Measurements from ENCODE around the gene GPS1.

The GPS1 gene

DNA sequence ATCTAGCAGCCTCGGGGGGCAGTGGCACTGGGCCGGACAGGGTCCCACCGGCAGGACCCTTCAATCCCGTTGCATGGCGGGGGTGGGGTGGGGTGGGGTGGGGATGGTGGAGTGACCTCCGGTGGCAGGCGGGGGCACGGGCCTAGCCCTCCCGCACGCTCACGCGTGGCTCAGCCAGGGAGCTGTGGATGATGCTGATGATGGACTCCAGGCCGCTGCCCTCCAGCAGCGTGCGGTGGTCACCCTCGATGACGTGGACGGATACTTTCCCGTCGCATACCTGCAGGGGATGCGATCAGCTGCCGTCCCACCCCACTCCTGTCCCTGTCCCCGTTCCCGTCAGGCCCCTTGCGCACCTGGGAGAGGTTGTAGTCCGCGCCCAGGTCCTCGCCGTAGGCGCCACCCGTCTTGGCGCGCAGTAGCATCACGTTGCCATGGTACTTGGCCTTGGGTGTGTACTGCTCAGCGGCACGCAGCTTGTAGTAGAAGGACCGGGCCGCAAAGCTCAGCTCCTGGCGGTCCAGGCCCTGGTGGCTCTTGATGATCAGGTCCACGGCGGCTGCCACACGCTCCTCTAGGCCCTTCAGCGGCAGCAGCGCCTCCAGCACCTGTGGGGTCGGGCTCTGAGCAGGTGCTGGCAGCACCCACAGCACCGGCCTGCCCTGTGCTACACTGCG is 27.4 kb downstream of the GPS1 start:
- no peaks in the 10 kb centered on the region for H3K27me3 ChIP-seq (ENCODE audit: control insufficient read depth in 1 of 2, insufficient read depth in 2 of 2, low read length in 2 of 2)
- H3K4me3 ChIP-seq (ENCODE audit: low read depth in 1 of 2, low read length in 2 of 2): no peak overlapping the region
- H3K27ac ChIP-seq (ENCODE audit: low read depth, low read length): no peak overlapping the region
- no peak overlapping the region for H3K9ac ChIP-seq (ENCODE audit: low read length)
- no peaks in the 10 kb centered on the region for H3K9me3 ChIP-seq (ENCODE audit: low read length)
- H3K36me3 ChIP-seq (ENCODE audit: insufficient read depth, low read length): no peaks in the 10 kb centered on the region
- no peaks in the 10 kb centered on the region for H3K4me1 ChIP-seq (ENCODE audit: insufficient read depth, low read length)

DNA sequence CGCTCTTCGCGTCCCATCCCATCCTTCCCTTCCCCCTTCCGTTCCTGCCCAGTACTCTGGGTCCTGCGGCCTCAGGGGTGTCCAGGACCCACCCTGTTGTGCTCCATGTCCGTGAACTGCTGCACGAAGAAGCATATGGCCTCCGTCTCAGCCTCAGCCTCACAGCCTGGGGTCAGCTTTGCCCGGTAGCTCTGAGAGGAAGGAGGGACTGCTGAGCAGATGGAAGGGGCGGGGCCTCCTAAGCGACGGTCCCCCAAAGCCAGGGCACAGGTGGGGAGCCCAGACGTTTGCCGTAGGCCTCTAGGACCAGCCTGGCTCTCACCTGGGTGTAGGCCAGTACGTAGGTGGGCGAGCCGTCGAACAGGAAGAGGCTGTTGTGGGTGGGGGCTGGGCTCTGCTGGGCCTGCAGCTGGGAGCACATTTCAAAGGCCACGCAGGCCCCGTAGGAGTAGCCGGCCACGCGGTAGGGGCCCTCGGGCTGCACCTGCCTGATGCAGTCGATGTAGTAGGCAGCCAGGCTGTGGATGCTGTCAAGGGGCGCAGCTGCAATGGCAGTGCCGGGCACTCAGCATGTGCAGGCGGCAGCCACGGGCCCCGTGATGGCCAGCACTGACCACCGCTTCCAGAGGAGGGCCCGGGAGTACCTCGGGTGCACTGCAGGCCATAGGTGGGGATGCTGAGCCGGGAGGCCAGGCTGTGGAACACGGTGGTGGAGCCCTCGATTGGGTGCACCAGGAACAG is 28.5 kb downstream of the GPS1 start:
- H3K36me3 ChIP-seq (ENCODE audit: insufficient read depth, low read length): no peaks in the 10 kb centered on the region
- no peaks in the 10 kb centered on the region for H3K4me1 ChIP-seq (ENCODE audit: insufficient read depth, low read length)

DNA sequence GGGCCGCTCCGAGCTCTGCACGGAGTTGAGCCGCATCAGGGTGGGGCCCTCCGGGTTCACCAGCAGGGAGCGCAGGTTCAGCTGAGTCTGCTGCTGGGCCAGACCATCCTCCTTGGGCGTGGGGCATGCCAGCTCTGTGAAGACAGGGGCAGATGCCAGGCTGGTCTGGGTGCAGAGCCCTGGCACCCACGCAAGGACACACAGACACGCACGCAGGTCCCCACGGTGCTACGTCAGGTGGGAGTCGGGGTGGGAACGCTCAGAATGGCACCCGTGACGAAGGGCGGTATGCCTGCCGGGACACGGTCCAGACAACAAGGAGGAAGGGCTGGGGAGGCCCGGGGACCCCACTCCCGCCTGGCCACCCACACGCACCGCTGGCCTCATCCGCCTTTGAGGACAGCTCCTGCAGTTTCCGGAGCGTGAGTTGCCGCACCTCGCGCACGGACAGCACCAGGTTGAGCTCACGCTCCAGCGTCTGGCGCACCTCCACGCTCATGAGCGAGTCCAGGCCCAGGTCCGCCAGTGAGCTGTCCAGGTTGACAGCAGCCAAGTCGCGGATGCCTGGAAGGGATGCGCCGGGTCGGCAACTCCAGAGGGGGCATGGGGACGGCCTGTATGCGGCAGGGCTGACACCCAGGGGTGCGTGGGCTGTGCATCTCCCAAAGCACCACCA is 29.2 kb downstream of the GPS1 start:
- no peak overlapping the region for H3K4me3 ChIP-seq (ENCODE audit: low read depth in 1 of 2, low read length in 2 of 2)
- no peaks in the 10 kb centered on the region for H3K36me3 ChIP-seq (ENCODE audit: insufficient read depth, low read length)
- no peaks in the 10 kb centered on the region for H3K27me3 ChIP-seq (ENCODE audit: control insufficient read depth in 1 of 2, insufficient read depth in 2 of 2, low read length in 2 of 2)

More for the DNA sequence above, 28.5 kb downstream of the GPS1 start:
- H3K4me3 ChIP-seq (ENCODE audit: low read depth in 1 of 2, low read length in 2 of 2): no peak overlapping the region
- no peaks in the 10 kb centered on the region for H3K27me3 ChIP-seq (ENCODE audit: control insufficient read depth in 1 of 2, insufficient read depth in 2 of 2, low read length in 2 of 2)
- no peak overlapping the region for H3K9ac ChIP-seq (ENCODE audit: low read length)
- no peak overlapping the region for H3K27ac ChIP-seq (ENCODE audit: low read depth, low read length)
- no peaks in the 10 kb centered on the region for H3K9me3 ChIP-seq (ENCODE audit: low read length)

DNA sequence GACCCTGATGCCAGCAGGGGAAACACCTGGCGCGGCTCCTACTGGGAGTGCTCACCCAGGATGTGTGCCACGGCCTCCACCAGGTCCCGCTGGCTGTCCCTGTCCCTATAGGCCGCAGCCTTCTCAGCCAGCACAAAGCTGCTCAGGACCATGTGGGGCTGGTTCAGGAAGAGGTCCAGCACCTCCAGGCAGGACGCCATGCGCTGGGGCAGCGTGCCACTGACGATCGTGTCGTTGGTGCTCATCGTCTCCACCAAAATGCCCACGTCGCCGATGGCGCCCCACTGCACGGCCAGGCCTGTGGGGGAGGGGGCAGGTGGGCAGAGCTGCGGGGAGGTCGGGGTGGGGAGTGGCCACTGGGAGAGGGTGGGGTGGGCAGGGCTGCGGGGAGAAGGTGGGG is 29.8 kb downstream of the GPS1 start:
- Histone ChIP-seq H3K27ac (ENCODE audit: low read depth, low read length) (no peak overlapping the region), H3K27me3 (ENCODE audit: control insufficient read depth in 1 of 2, insufficient read depth in 2 of 2, low read length in 2 of 2) (no peaks in the 10 kb centered on the region), H3K4me1 (ENCODE audit: insufficient read depth, low read length) (no peaks in the 10 kb centered on the region), H3K9me3 (ENCODE audit: low read length) (no peaks in the 10 kb centered on the region), H3K4me3 (ENCODE audit: low read depth in 1 of 2, low read length in 2 of 2) (no peak overlapping the region), H3K9ac (ENCODE audit: low read length) (no peak overlapping the region), H3K36me3 (ENCODE audit: insufficient read depth, low read length) (no peaks in the 10 kb centered on the region)

More for the DNA sequence above, 29.2 kb downstream of the GPS1 start:
- H3K9me3 ChIP-seq (ENCODE audit: low read length): no peaks in the 10 kb centered on the region
- no peak overlapping the region for H3K27ac ChIP-seq (ENCODE audit: low read depth, low read length)
- H3K9ac ChIP-seq (ENCODE audit: low read length): no peak overlapping the region
- no peaks in the 10 kb centered on the region for H3K4me1 ChIP-seq (ENCODE audit: insufficient read depth, low read length)

DNA sequence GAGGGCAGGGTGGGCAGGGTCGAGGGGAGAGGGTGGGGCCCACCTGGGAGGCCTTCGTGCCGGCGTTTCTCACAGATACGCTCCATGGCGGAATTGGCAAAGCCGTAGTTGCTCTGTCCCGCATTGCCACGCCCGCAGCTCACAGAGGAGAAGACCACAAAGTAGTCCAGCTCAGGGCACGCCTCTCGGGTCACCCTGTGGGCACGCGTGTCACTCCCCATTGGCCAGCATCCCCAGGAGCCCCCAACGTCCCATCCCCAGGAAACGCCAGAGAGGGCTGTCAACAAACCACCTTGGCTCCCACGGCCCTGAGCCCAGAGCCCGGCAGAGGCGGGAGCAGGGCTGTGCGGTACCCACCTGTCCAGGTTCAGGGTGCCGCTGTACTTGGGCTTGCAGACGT is 30.3 kb downstream of the GPS1 start:
- H3K27me3 ChIP-seq (ENCODE audit: control insufficient read depth in 1 of 2, insufficient read depth in 2 of 2, low read length in 2 of 2): no peaks in the 10 kb centered on the region
- H3K36me3 ChIP-seq (ENCODE audit: insufficient read depth, low read length): no peaks in the 10 kb centered on the region
- no peaks in the 10 kb centered on the region for H3K4me1 ChIP-seq (ENCODE audit: insufficient read depth, low read length)
- H3K9ac ChIP-seq (ENCODE audit: low read length): no peak overlapping the region
- no peak overlapping the region for H3K4me3 ChIP-seq (ENCODE audit: low read depth in 1 of 2, low read length in 2 of 2)
- no peaks in the 10 kb centered on the region for H3K9me3 ChIP-seq (ENCODE audit: low read length)
- no peak overlapping the region for H3K27ac ChIP-seq (ENCODE audit: low read depth, low read length)

DNA sequence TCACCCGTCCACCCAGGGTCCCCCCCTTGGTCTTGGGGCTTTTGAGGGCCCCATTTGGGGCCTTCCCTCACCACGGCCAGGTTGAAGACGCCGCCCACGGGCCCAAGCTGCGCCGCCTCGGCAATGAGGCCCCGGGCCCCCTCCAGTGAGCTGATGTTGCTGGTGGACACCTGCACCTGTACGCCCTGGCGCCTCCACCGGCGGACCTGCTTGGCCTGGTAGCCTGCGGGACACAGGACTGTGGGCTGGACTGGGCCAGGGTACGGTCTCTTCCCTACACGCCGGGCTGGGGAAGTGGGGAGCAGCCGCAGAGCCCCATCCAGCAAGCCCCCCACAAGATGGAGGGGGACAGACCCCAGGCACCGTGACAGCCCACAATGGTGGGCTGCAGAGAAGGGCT is 30.8 kb downstream of the GPS1 start:
- Histone ChIP-seq H3K9me3 (ENCODE audit: low read length) (no peaks in the 10 kb centered on the region), H3K27ac (ENCODE audit: low read depth, low read length) (no peak overlapping the region), H3K27me3 (ENCODE audit: control insufficient read depth in 1 of 2, insufficient read depth in 2 of 2, low read length in 2 of 2) (no peaks in the 10 kb centered on the region), H3K4me1 (ENCODE audit: insufficient read depth, low read length) (no peaks in the 10 kb centered on the region), H3K9ac (ENCODE audit: low read length) (no peak overlapping the region), H3K36me3 (ENCODE audit: insufficient read depth, low read length) (no peaks in the 10 kb centered on the region), H3K4me3 (ENCODE audit: low read depth in 1 of 2, low read length in 2 of 2) (no peak overlapping the region)

DNA sequence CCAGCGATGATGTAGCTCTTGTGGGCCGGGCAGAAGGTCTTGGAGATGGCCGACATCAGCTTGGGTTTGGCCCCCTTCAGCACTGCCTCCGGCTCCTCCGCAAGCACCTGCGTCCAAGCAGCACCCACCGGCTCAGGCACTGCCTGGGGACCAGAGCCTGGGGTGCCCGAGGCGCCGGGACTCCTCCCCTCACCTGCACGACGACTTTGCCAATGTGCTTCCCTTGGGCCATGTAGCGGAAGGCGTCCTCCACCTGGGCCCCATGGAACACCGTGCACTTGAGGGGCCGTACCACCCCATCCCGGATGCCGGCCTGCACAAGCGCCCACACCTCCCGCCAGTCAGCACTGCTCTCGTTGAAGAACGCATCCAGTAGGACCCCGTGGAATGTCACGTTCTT is 31.3 kb downstream of the GPS1 start:
- H3K4me1 ChIP-seq (ENCODE audit: insufficient read depth, low read length): no peaks in the 10 kb centered on the region
- no peaks in the 10 kb centered on the region for H3K27me3 ChIP-seq (ENCODE audit: control insufficient read depth in 1 of 2, insufficient read depth in 2 of 2, low read length in 2 of 2)
- no peak overlapping the region for H3K4me3 ChIP-seq (ENCODE audit: low read depth in 1 of 2, low read length in 2 of 2)
- H3K9ac ChIP-seq (ENCODE audit: low read length): no peak overlapping the region
- no peak overlapping the region for H3K27ac ChIP-seq (ENCODE audit: low read depth, low read length)
- H3K36me3 ChIP-seq (ENCODE audit: insufficient read depth, low read length): peaks cover 5% of the 10 kb centered on the region
- H3K9me3 ChIP-seq (ENCODE audit: low read length): no peaks in the 10 kb centered on the region

DNA sequence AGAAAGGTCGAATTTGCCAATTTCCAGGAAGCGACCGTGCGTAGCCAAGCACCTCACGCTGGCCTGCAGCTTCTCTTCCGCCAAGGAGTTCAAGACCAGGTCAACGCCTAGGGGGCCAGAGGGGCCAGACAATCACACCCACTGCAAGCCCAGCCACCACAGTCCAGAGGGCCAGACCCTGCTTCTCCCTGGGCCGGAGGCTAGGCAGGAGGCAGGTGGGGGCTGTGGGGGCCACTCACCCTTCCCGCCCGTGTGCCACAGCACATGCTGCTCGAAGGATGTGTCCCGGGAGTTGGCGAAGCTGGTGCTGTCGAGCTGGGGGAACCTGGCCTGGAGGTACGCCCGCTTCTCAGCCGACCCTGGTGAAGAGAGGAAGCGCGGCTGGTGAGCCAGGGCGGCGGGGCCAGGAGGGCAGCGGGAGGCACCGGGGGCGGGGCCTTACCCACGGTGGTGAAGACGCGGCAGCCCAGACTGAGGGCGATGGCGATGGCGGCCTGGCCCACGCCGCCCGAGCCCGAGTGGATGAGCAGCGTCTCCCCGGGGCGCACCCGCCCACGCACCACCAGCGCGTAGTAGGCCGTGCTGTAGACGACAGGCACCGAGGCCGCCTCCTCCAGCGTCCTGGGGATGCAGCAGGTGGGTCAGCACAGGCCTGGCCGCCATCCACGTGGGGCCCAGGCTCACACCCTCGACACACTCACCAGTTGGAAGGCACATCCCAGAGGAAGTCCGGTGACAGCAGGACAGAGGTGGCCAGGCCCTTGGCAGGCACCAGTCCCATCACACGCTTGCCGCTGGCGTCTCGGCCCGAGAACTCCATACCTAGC is 32.0 kb downstream of the GPS1 start:
- H3K9ac ChIP-seq (ENCODE audit: low read length): no peak overlapping the region
- H3K27me3 ChIP-seq (ENCODE audit: control insufficient read depth in 1 of 2, insufficient read depth in 2 of 2, low read length in 2 of 2): no peaks in the 10 kb centered on the region
- no peak overlapping the region for H3K4me3 ChIP-seq (ENCODE audit: low read depth in 1 of 2, low read length in 2 of 2)
- no peaks in the 10 kb centered on the region for H3K4me1 ChIP-seq (ENCODE audit: insufficient read depth, low read length)
- H3K9me3 ChIP-seq (ENCODE audit: low read length): no peaks in the 10 kb centered on the region
- H3K27ac ChIP-seq (ENCODE audit: low read depth, low read length): no peak overlapping the region
- peaks cover 12% of the 10 kb centered on the region for H3K36me3 ChIP-seq (ENCODE audit: insufficient read depth, low read length)

DNA sequence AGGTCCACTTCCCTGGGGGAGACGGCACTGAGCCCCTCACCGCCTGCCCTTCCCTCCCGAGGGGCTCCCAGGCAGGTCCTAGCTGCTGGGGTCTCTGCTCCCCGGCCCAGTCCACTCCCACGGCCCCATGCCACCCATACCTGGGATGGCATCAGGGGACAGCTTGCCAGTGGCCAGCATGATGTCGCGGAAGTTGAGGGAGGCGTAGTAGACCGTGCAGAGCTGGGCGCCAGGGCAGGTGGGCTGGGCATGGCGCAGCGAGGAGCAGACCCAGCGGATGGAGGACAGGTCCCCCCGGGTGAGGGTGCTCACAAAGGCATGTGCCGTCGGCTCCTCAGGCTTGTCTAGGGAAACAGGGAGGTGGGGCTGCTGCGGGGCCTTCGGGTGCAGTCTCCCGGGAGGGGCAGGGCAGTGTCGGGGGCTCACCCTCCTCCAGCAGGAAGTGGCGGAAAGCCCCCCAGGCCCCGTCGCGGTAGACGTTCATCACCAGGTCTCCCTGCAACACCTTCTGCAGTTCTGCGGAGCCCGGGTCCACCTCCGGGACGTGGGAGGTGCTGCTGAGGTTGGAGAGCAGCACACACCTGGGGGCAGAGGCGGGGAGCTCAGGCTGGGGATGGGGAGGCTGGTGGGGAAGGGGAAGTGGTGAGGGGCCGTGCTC is 32.8 kb downstream of the GPS1 start:
- Histone ChIP-seq H3K27ac (ENCODE audit: low read depth, low read length) (no peak overlapping the region), H3K36me3 (ENCODE audit: insufficient read depth, low read length) (peaks cover 18% of the 10 kb centered on the region), H3K4me1 (ENCODE audit: insufficient read depth, low read length) (no peaks in the 10 kb centered on the region), H3K9me3 (ENCODE audit: low read length) (no peaks in the 10 kb centered on the region), H3K27me3 (ENCODE audit: control insufficient read depth in 1 of 2, insufficient read depth in 2 of 2, low read length in 2 of 2) (no peaks in the 10 kb centered on the region), H3K9ac (ENCODE audit: low read length) (no peak overlapping the region), H3K4me3 (ENCODE audit: low read depth in 1 of 2, low read length in 2 of 2) (no peak overlapping the region)

DNA sequence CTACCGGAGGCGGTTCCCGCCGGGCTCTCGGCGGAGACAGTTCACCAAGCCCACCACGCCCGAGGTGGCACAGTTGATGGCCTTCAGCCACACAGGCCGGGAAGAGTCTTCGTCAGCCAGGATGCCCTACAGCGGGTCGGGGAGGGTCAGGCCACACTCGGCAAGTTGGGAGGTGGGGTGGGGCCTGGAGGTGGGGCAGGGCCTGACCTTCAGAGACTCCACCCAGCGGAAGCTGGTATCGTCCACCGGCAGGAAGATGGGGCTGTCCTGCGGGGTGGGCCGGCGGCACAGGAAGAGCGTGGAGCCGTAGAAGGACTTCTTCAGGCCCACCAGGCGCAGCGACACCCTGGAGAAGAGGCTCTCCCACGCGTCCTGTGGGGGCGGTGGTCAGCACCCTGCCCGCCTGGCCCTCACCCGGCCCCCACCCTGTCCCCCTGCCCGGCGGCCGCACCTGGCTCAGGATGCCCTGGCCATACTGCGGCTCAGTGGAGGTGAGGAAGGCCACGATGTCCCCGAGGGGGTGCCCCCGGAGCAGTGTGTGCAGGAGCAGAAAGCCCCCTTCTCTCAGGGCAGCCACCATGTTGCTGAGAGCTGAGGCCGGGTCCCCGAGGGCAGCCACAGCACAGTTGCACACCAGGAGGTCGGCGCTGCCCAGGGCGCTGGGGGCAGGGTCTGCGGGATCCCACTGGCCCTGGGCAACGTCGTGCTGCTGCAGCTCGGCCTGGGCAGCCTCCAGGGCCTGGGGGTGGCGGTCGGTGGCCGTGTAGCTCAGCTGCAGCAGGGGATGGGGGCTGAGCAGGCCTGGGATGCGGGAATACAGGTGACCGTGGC is 33.5 kb downstream of the GPS1 start:
- Histone ChIP-seq H3K9ac (ENCODE audit: low read length) (no peak overlapping the region), H3K36me3 (ENCODE audit: insufficient read depth, low read length) (peaks cover 25% of the 10 kb centered on the region), H3K4me3 (ENCODE audit: low read depth in 1 of 2, low read length in 2 of 2) (no peak overlapping the region), H3K27me3 (ENCODE audit: control insufficient read depth in 1 of 2, insufficient read depth in 2 of 2, low read length in 2 of 2) (no peaks in the 10 kb centered on the region), H3K4me1 (ENCODE audit: insufficient read depth, low read length) (no peaks in the 10 kb centered on the region), H3K9me3 (ENCODE audit: low read length) (no peaks in the 10 kb centered on the region), H3K27ac (ENCODE audit: low read depth, low read length) (no peak overlapping the region)
